GM23338 (cell line): ENCODE results near the gene PDE1C.

ENCODE experiments used
- EZH2 ChIP-seq: fragments of 200-600 bp; sonication (generic); IDR thresholded peaks from one replicate; pipeline ENCODE4 v1.8.0; 2017; ENCODE audit warnings: antibody characterized with exemption, mild to moderate bottlenecking, low read depth; ENCODE audit not compliant: unreplicated experiment
- EZH2phosphoT487 ChIP-seq: fragments of 200-600 bp; sonication (generic); IDR thresholded peaks from one replicate; pipeline ENCODE4 v1.8.1; 2018; ENCODE audit warnings: antibody characterized with exemption; ENCODE audit not compliant: unreplicated experiment
- POLR2AphosphoS5 ChIP-seq: IDR thresholded peaks from 2 replicates; pipeline ENCODE4 v1.6.1; 2016; ENCODE audit warnings: antibody characterized with exemption, low read depth

- no peak for TF ChIP-seq POLR2AphosphoS5
- TF ChIP-seq EZH2, result no peak
- no peak for TF ChIP-seq EZH2phosphoT487
These were observed 195.4 kb downstream of the PDE1C start for GRCh38 chr7:31874631-31875386.
